ENCODE results near the gene BAZ2B.

Gene BAZ2B

GRCh38 chr2:159450180-159450579 lies 166.2 kb downstream of the BAZ2B start:
- Histone ChIP-seq H3K4me1 (peaks cover 31% of the 10 kb centered on the region), H3K27me3 (ENCODE audit: low read depth) (no peaks in the 10 kb centered on the region), H3K36me3 (replicated peaks) (no peaks in the 10 kb centered on the region), H3K9me3 (no peaks in the 10 kb centered on the region), H3K4me3 (no peak overlapping the region)
- peak; percentile 47 to 56 for DNase-seq (ENCODE audit: low spot score in 2 of 2)
- in situ Hi-C loops (cut with MboI; ENCODE audit: low sequenced_read_pairs): no loop called here

- Histone ChIP-seq H3K27me3 (ENCODE audit: low read depth) (no peaks in the 10 kb centered on the region), H3K9me3 (no peaks in the 10 kb centered on the region), H3K4me1 (peaks cover 31% of the 10 kb centered on the region), H3K36me3 (replicated peaks) (no peaks in the 10 kb centered on the region), H3K4me3 (no peak overlapping the region)
- in situ Hi-C loops (cut with MboI; ENCODE audit: low sequenced_read_pairs): no loop called here
- peak; percentile 49 to 75 for DNase-seq (ENCODE audit: low spot score in 2 of 2)
These were observed 166.7 kb downstream of the BAZ2B start for GRCh38 chr2:159449504-159450124.

GRCh38 chr2:159446817-159447216 lies 169.5 kb downstream of the BAZ2B start:
- Histone ChIP-seq H3K27me3 (ENCODE audit: low read depth) (no peaks in the 10 kb centered on the region), H3K4me3 (no peak overlapping the region), H3K4me1 (peaks cover 31% of the 10 kb centered on the region), H3K36me3 (replicated peaks) (no peaks in the 10 kb centered on the region; the same call in 1 of the 2 replicates), H3K9me3 (no peaks in the 10 kb centered on the region)
- DNase-seq (ENCODE audit: low spot score in 2 of 2): no peak
- in situ Hi-C loops (cut with MboI; ENCODE audit: low sequenced_read_pairs): no loop called here

GRCh38 chr2:159446201-159446600 lies 170.1 kb downstream of the BAZ2B start:
- DNase-seq (ENCODE audit: low spot score in 2 of 2): peak; percentile 14 to 93
- no peak overlapping the region for H3K4me3 ChIP-seq
- H3K4me1 ChIP-seq: peaks cover 31% of the 10 kb centered on the region
- in situ Hi-C loops (cut with MboI; ENCODE audit: low sequenced_read_pairs): no loop called here
- no peaks in the 10 kb centered on the region for H3K9me3 ChIP-seq
- no peaks in the 10 kb centered on the region; the same call in 1 of the 2 replicates for H3K36me3 ChIP-seq (replicated peaks)
- no peaks in the 10 kb centered on the region for H3K27me3 ChIP-seq (ENCODE audit: low read depth)

GRCh38 chr2:159445307-159445706 lies 171.0 kb downstream of the BAZ2B start:
- no peak for DNase-seq (ENCODE audit: low spot score in 2 of 2)
- Histone ChIP-seq H3K4me3 (no peak overlapping the region), H3K27me3 (ENCODE audit: low read depth) (no peaks in the 10 kb centered on the region), H3K4me1 (peaks cover 27% of the 10 kb centered on the region), H3K9me3 (no peaks in the 10 kb centered on the region), H3K36me3 (replicated peaks) (no peaks in the 10 kb centered on the region; the same call in 1 of the 2 replicates)
- in situ Hi-C loops (cut with MboI; ENCODE audit: low sequenced_read_pairs): no loop called here

- no peak for DNase-seq (ENCODE audit: low spot score in 2 of 2)
- Histone ChIP-seq H3K36me3 (replicated peaks) (no peaks in the 10 kb centered on the region; the same call in 1 of the 2 replicates), H3K4me1 (peaks cover 24% of the 10 kb centered on the region), H3K9me3 (no peaks in the 10 kb centered on the region), H3K4me3 (no peak overlapping the region), H3K27me3 (ENCODE audit: low read depth) (no peaks in the 10 kb centered on the region)
- in situ Hi-C loops (cut with MboI; ENCODE audit: low sequenced_read_pairs): no loop called here
These were observed 171.6 kb downstream of the BAZ2B start for GRCh38 chr2:159444754-159445153.

GRCh38 chr2:159442159-159442852 lies 174.0 kb downstream of the BAZ2B start:
- Histone ChIP-seq H3K36me3 (replicated peaks) (no peaks in the 10 kb centered on the region; the same call in 1 of the 2 replicates), H3K9me3 (no peaks in the 10 kb centered on the region), H3K4me1 (peaks cover 14% of the 10 kb centered on the region), H3K27me3 (ENCODE audit: low read depth) (no peaks in the 10 kb centered on the region), H3K4me3 (no peak overlapping the region)
- DNase-seq (ENCODE audit: low spot score in 2 of 2): no peak
- in situ Hi-C loops (cut with MboI; ENCODE audit: low sequenced_read_pairs): no loop called here

- no peaks in the 10 kb centered on the region for H3K9me3 ChIP-seq
- H3K4me3 ChIP-seq: no peak overlapping the region
- peaks cover 6% of the 10 kb centered on the region for H3K4me1 ChIP-seq
- H3K27me3 ChIP-seq (ENCODE audit: low read depth): no peaks in the 10 kb centered on the region
- DNase-seq (ENCODE audit: low spot score in 2 of 2): no peak
- H3K36me3 ChIP-seq (replicated peaks): peaks cover 3% of the 10 kb centered on the region; the same call in 1 of the 2 replicates
- in situ Hi-C loops (cut with MboI; ENCODE audit: low sequenced_read_pairs): no loop called here
These were observed 175.2 kb downstream of the BAZ2B start for GRCh38 chr2:159441182-159441581.

- peaks cover 3% of the 10 kb centered on the region; the same call in 1 of the 2 replicates for H3K36me3 ChIP-seq (replicated peaks)
- no peak for DNase-seq (ENCODE audit: low spot score in 2 of 2)
- no peaks in the 10 kb centered on the region for H3K27me3 ChIP-seq (ENCODE audit: low read depth)
- no peaks in the 10 kb centered on the region for H3K4me1 ChIP-seq
- no peak overlapping the region for H3K4me3 ChIP-seq
- no peaks in the 10 kb centered on the region for H3K9me3 ChIP-seq
- in situ Hi-C loops (cut with MboI; ENCODE audit: low sequenced_read_pairs): no loop called here
These were observed 176.9 kb downstream of the BAZ2B start for GRCh38 chr2:159439421-159439820.

GRCh38 chr2:159438720-159439353 lies 177.5 kb downstream of the BAZ2B start:
- Histone ChIP-seq H3K4me3 (no peak overlapping the region), H3K9me3 (no peaks in the 10 kb centered on the region), H3K36me3 (replicated peaks) (peaks cover 3% of the 10 kb centered on the region; the same call in 1 of the 2 replicates), H3K4me1 (no peaks in the 10 kb centered on the region), H3K27me3 (ENCODE audit: low read depth) (no peaks in the 10 kb centered on the region)
- no peak for DNase-seq (ENCODE audit: low spot score in 2 of 2)
- in situ Hi-C loops (cut with MboI; ENCODE audit: low sequenced_read_pairs): no loop called here

GRCh38 chr2:159438284-159438683 lies 178.1 kb downstream of the BAZ2B start:
- H3K4me1 ChIP-seq: no peaks in the 10 kb centered on the region
- H3K27me3 ChIP-seq (ENCODE audit: low read depth): no peaks in the 10 kb centered on the region
- DNase-seq (ENCODE audit: low spot score in 2 of 2): no peak
- in situ Hi-C loops (cut with MboI; ENCODE audit: low sequenced_read_pairs): no loop called here
- peaks cover 3% of the 10 kb centered on the region; the same call in 1 of the 2 replicates for H3K36me3 ChIP-seq (replicated peaks)
- no peak overlapping the region for H3K4me3 ChIP-seq
- H3K9me3 ChIP-seq: no peaks in the 10 kb centered on the region

GRCh38 chr2:159432610-159433009 lies 183.7 kb downstream of the BAZ2B start:
- Histone ChIP-seq H3K27me3 (ENCODE audit: low read depth) (no peaks in the 10 kb centered on the region), H3K4me3 (no peak overlapping the region), H3K9me3 (no peaks in the 10 kb centered on the region), H3K4me1 (peaks cover 2% of the 10 kb centered on the region), H3K36me3 (replicated peaks) (0 out of 2 replicates have a peak, but pooled peaks cover 5% of the 10 kb centered on the region)
- in situ Hi-C loops (cut with MboI; ENCODE audit: low sequenced_read_pairs): no loop called here
- DNase-seq (ENCODE audit: low spot score in 2 of 2): no peak

- in situ Hi-C loops (cut with MboI; ENCODE audit: low sequenced_read_pairs): no loop called here
- peaks cover 15% of the 10 kb centered on the region for H3K4me1 ChIP-seq
- peak in 1 of 2 experiments; percentile 84 for DNase-seq (ENCODE audit: low spot score in 2 of 2)
- H3K4me3 ChIP-seq: no peak overlapping the region
- H3K36me3 ChIP-seq (replicated peaks): 0 out of 2 replicates have a peak, but pooled peaks cover 2% of the 10 kb centered on the region
- no peaks in the 10 kb centered on the region for H3K27me3 ChIP-seq (ENCODE audit: low read depth)
- H3K9me3 ChIP-seq: no peaks in the 10 kb centered on the region
These were observed 189.3 kb downstream of the BAZ2B start for GRCh38 chr2:159427048-159427447.

- no peaks in the 10 kb centered on the region for H3K27me3 ChIP-seq (ENCODE audit: low read depth)
- H3K36me3 ChIP-seq (replicated peaks): no peaks in the 10 kb centered on the region
- no peaks in the 10 kb centered on the region; the same call in 1 of the 2 replicates for H3K4me1 ChIP-seq
- H3K9me3 ChIP-seq: no peaks in the 10 kb centered on the region
- H3K4me3 ChIP-seq: no peak overlapping the region
- no peak for DNase-seq (ENCODE audit: low spot score in 2 of 2)
- in situ Hi-C loops (cut with MboI; ENCODE audit: low sequenced_read_pairs): no loop called here
These were observed 196.9 kb downstream of the BAZ2B start for GRCh38 chr2:159419403-159419802.

Measured in HAP-1 (cell line).